NCI-H524 (cell line): ENCODE measurements around the gene ZNF469.

Experiments
- DNase-seq, 2 experiments: peaks; one replicate each; lab custom pipeline; 2025; lab: John Stamatoyannopoulos, UW

ZNF469 gene

DNA sequence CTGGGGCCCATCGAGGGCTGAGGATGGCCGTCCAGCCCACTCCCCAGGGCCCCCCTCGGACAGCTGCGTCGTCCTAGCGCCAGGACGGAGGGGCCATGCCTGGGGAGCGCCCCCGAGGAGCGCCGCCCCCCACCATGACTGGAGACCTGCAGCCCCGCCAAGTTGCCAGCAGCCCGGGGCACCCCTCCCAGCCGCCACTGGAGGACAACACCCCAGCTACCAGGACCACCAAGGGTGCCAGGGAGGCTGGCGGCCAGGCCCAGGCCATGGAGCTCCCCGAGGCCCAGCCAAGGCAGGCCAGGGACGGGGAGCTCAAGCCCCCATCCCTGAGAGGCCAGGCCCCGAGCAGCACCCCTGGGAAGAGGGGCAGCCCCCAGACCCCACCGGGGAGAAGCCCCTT lies 44.6 kb downstream of the ZNF469 start:
- DNase-seq: no peak

DNA sequence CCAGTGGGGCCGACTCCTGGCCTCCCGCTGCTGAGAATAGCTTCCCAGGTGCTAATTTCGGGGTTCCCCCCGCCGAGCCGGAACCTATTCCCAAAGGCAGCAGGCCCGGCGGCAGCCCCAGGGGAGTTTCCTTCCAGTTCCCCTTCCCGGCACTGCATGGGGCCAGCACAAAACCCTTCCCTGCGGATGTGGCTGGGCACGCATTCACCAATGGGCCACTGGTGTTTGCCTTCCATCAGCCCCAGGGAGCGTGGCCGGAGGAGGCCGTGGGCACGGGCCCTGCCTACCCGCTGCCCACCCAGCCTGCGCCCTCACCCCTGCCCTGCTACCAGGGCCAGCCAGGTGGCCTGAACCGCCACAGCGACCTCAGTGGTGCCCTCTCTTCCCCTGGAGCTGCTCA lies 45.4 kb downstream of the ZNF469 start:
- no peak for DNase-seq

DNA sequence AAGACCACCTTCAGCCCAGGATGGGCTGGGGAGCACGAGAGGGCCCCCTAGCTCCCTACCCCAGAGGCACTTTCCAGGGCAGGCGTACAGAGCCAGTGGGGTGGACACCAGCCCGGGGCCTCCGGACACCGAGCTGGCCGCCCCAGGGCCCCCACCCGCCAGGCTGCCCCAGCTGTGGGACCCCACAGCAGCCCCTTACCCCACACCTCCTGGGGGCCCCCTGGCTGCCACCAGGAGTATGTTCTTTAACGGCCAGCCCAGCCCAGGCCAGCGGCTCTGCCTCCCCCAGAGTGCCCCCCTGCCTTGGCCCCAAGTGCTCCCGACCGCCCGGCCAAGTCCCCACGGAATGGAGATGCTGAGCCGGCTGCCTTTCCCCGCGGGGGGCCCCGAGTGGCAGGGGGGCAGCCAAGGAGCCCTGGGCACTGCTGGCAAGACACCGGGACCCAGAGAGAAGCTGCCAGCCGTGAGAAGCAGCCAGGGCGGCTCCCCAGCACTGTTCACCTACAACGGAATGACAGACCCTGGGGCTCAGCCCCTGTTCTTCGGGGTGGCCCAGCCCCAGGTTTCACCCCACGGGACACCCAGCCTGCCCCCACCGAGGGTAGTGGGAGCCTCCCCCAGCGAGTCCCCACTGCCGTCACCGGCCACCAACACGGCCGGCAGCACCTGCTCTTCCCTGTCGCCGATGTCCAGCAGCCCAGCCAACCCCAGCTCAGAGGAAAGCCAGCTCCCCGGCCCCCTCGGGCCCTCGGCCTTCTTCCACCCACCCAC lies 46.0 kb downstream of the ZNF469 start:
- DNase-seq: no peak

DNA sequence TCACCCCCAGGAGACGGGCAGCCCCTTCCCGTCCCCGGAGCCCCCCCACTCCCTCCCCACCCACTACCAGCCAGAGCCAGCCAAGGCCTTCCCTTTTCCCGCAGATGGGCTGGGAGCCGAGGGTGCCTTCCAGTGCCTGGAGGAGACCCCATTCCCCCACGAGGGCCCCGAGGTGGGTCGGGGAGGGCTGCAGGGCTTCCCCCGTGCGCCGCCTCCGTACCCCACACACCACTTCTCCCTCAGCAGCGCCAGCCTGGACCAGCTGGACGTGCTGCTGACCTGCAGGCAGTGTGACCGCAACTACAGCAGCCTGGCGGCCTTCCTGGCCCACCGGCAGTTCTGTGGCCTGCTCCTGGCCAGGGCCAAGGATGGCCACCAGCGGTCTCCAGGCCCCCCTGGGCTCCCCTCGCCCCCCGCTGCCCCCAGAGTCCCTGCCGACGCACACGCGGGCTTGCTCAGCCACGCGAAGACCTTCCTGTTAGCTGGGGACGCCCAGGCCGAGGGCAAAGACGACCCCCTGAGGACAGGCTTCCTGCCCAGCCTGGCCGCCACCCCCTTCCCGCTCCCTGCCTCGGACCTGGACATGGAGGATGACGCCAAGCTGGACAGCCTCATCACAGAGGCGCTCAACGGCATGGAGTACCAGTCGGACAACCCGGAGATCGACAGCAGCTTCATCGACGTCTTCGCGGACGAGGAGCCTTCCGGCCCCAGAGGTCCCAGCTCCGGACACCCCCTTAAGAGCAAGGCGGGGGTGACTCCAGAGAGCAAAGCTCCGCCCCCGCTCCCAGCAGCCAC lies 46.8 kb downstream of the ZNF469 start:
- DNase-seq: no peak

DNA sequence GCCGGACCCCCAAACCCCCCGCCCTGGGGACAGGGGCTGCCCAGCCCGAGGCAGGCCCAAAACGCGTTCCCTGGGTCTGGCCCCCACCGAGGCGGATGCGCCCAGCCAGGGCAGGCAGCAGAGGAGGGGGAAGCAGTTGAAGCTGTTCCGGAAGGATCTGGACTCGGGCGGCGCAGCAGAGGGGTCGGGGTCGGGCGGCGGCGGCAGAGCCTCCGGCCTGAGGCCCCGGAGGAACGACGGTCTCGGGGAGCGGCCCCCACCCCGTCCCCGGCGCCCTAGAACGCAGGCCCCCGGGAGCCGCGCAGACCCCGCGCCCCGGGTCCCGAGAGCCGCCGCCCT lies 47.4 kb downstream of the ZNF469 start:
- no peak for DNase-seq

DNA sequence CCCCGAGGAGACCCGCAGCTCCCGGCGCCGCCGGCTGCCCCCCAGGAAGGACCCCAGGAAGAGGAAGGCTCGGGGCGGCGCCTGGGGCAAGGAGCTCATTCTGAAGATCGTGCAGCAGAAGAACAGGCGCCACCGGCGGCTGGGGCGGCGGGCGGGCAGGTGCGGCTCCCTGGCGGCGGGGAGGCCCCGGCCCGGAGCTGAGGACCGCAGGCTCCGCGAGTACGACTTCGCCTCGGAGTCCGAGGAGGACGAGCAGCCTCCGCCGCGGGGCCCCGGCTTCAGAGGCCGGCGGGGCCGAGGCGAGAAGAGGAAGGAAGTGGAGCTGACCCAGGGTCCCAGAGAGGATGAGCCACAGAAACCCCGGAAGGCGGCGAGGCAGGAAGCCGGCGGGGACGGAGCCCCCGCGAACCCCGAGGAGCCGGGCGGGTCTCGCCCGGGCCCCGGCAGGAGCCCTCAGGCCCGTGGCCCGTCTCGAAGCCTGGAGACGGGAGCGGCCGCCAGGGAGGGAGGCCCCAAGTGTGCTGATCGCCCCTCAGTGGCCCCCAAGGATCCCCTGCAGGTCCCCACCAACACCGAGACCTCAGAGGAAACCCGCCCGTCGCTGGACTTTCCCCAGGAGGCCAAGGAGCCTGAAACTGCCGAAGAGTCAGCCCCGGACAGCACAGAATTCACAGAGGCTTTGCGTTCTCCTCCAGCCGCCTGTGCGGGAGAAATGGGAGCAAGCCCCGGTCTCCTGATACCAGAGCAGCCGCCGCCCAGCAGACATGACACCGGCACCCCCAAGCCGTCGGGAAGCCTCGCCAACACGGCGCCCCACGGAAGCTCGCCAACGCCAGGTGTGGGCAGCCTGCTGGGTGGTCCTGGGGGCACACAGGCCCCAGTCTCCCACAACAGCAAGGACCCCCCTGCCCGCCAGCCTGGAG lies 48.0 kb downstream of the ZNF469 start:
- DNase-seq: peak in 1 of 2 experiments; percentile 45

DNA sequence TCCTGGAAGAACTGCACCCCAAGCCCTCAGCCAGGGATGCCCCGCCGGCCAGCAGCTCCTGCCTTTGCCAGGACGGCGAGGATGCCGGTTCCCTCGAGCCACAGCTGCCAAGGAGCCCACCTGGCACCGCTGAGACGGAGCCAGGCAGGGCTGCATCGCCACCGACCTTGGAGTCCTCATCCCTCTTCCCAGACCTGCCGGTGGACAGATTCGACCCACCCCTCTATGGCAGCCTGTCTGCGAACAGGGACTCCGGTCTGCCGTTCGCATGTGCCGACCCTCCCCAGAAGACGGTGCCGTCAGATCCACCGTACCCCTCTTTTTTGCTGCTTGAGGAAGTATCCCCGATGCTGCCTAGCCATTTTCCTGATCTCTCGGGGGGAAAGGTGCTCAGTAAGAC lies 48.9 kb downstream of the ZNF469 start:
- DNase-seq: no peak

DNA sequence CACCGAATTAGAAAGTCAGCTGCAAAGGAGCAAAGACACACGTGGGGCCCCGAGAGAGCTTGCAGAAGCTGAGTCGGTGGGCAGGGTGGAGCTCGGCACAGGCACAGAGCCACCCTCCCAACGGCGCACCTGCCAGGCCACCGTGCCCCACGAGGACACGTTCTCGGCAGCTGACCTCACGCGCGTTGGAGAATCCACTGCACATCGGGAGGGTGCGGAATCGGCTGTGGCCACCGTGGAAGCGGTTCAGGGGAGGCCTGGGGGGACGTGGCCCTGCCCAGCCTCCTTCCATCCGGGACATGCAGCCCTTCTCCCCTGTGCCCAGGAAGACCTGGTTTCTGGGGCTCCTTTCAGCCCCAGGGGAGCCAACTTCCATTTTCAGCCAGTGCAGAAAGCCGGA lies 49.4 kb downstream of the ZNF469 start:
- no peak for DNase-seq
